WI38 (cell line): ENCODE data around the gene SF3B6.

Source experiments
- H3K4me3 ChIP-seq: 2 replicates; pipeline ENCODE4 v1.5.1; 2011; ENCODE audit warnings: low read depth, mild to moderate bottlenecking, control low read depth, low read length
- TF ChIP-seq, protein P1 (sequence below): IDR thresholded peaks from 2 replicates; pipeline ENCODE4 v1.5.1; 2012; ENCODE audit warnings: low read depth, mild to moderate bottlenecking, control low read depth, low read length

Gene SF3B6

GRCh38 chr2:24086241-24086640 is 10.1 kb upstream of the SF3B6 start:
- H3K4me3 ChIP-seq: no peak overlapping the region
- TF ChIP-seq, protein P1, sequence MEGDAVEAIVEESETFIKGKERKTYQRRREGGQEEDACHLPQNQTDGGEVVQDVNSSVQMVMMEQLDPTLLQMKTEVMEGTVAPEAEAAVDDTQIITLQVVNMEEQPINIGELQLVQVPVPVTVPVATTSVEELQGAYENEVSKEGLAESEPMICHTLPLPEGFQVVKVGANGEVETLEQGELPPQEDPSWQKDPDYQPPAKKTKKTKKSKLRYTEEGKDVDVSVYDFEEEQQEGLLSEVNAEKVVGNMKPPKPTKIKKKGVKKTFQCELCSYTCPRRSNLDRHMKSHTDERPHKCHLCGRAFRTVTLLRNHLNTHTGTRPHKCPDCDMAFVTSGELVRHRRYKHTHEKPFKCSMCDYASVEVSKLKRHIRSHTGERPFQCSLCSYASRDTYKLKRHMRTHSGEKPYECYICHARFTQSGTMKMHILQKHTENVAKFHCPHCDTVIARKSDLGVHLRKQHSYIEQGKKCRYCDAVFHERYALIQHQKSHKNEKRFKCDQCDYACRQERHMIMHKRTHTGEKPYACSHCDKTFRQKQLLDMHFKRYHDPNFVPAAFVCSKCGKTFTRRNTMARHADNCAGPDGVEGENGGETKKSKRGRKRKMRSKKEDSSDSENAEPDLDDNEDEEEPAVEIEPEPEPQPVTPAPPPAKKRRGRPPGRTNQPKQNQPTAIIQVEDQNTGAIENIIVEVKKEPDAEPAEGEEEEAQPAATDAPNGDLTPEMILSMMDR: no peak

- H3K4me3 ChIP-seq: peak overlapping the region; percentile 73
- TF ChIP-seq, protein P1: no peak
Measured at GRCh38 chr2:24085200-24085489, 9.0 kb upstream of the SF3B6 start.

GRCh38 chr2:24084386-24085199 is 8.5 kb upstream of the SF3B6 start, which contains the start of gene TP53I3:
Gene TP53I3, minus strand, starts transcription at chr2:24084834. Its CDS starts 508 bp downstream, at chr2:24084326.
- TF ChIP-seq, protein P1: peak; percentile 90
- H3K4me3 ChIP-seq: peak within 1 kb of the TSS; percentile 73

GRCh38 chr2:24083567-24084385 is 7.7 kb upstream of the SF3B6 start:
- peak overlapping the region; percentile 73 for H3K4me3 ChIP-seq

GRCh38 chr2:24082787-24083566 is 6.9 kb upstream of the SF3B6 start:
- TF ChIP-seq, protein P1: no peak
- peak overlapping the region; percentile 73 for H3K4me3 ChIP-seq

More at GRCh38 chr2:24083567-24084385, 7.7 kb upstream of the SF3B6 start:
- TF ChIP-seq, protein P1: no peak

DNA sequence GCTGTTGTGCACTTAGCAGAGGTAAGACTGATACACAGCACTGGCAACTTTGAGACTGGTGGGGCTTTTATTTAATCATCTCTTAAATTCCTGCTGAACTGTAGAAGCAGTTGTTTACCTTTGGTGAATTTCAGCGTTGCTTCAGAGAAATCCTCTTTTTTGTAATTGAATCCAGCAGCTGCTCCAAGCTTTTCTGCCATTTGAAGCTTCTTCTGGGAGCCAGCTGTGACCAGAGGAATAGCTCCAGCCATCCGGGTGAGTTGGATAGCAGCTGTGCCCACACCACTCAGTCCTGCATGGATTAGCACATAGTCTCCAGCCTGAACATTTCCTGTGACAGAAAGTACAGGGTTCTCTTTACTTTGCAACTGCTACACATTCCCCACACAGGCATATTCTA is 4.6 kb upstream of the SF3B6 start:
- H3K4me3 ChIP-seq: no peak overlapping the region
- TF ChIP-seq, protein P1: no peak
